MM.1S (cell line): Measurements from ENCODE around the gene GALM.

Experiments used
- CTCF ChIP-seq: fragments of 300-600 bp; sonication (generic); IDR thresholded peaks from 2 replicates; pipeline ENCODE4 v1.5.1; 2016; ENCODE audit warnings: antibody characterized with exemption, low read length, mixed read lengths
- EZH2 ChIP-seq: fragments of 300-600 bp; sonication (generic); optimal IDR thresholded peaks from 2 replicates; pipeline ENCODE3; 2017; ENCODE audit warnings: low read depth, mild to moderate bottlenecking, antibody characterized with exemption, low read length, mixed read lengths

DNA sequence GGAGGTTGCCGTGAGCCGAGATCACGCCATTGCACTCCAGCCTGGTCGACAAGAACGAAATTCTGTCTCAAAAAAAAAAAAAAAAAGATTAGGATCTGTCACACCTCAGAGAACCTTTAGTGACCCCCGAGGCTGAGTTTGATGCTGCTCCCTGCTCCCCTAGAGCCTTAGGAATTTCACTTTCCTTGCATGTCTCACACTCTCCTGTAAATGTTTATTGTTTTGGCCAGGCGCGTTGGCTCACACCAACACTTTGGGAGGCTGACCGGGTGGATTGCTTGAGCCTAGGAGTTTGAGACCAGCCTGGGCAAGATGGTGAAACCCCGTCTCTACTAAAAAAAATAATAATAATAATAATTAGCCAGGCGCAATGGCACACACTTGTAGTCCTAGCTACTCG lies 53.8 kb downstream of the GALM start:
- TF ChIP-seq CTCF: no peak
- TF ChIP-seq EZH2: no peak
